ENCODE measurements around the gene FAM174C. TPM values are rescaled to one million over a fixed set of nuclear protein-coding genes. Genes with fewer than 3 reads are reported as not detected.

The FAM174C gene
- total and polyA plus RNA-seq, 2 donors from 2014 or later = 35.3 to 94.7 TPM

GRCh38 chr19:1258163-1258492 lies 17.2 kb upstream of the FAM174C start:
- Histone ChIP-seq H3K9ac (ENCODE audit: low read length in 3 of 3) (no peak overlapping the region), H3K4me3 (ENCODE audit: low read length in 3 of 3) (no peak overlapping the region), H3K36me3 (ENCODE audit: control insufficient read depth in 2 of 3, insufficient read depth in 3 of 3, low read length in 3 of 3) (peaks cover 5 to 30% (median 17%) of the 10 kb centered on the region in 3 donors), H3K9me3 (ENCODE audit: control insufficient read depth in 2 of 3, insufficient read depth in 1 of 3, low read length in 3 of 3) (no peaks in the 10 kb centered on the region), H3K27me3 (ENCODE audit: control insufficient read depth, insufficient read depth, low read length) (no peaks in the 10 kb centered on the region), H3K4me1 (ENCODE audit: control insufficient read depth in 2 of 3, insufficient read depth in 2 of 3, low read depth in 1 of 3, low read length in 3 of 3) (peaks cover 0 to 75% (median 40%) of the 10 kb centered on the region in 3 donors), H3K27ac (ENCODE audit: low read depth in 2 of 2, low read length in 2 of 2) (peak overlapping the region; percentile 49 to 77)
- intact Hi-C loops (cut with DNase I) = no loop called here
- no peak for TF ChIP-seq CTCF (IDR thresholded peaks at IDR 0.05; ENCODE audit: borderline replicate concordance, extremely low read depth, insufficient read depth)
- no peak for DNase-seq
- FAIRE-seq = no peak

DNA sequence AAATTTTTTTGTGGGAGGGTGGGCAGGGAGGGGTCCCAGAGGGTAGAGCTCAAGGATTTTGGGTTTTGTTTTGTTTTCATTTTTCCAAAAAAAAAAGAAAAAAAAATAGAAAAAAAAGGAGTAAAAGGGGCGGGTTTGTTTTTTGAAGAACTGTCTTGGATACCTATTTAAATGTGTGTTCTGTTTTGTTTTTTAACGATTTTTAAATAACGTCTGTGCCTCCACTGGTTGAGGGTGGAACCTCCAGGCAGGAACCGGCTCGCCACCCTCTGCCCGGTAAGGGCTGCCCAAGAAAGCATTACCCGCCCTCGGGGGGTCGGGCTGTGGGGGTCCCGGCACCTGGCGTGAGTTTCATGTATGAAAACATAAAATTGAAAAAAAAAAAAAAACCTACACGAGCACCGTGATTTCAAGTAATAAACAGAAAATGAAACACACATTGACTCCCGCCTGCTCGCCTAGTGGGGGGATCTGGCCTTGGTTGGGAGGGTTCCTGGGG lies 16.6 kb upstream of the FAM174C start:
- intact Hi-C loops (cut with DNase I) = no loop called here
- H3K9ac ChIP-seq (ENCODE audit: low read length in 3 of 3) = peak overlapping the region in 1 of 3 donors; percentile 81
- FAIRE-seq = no peak

DNA sequence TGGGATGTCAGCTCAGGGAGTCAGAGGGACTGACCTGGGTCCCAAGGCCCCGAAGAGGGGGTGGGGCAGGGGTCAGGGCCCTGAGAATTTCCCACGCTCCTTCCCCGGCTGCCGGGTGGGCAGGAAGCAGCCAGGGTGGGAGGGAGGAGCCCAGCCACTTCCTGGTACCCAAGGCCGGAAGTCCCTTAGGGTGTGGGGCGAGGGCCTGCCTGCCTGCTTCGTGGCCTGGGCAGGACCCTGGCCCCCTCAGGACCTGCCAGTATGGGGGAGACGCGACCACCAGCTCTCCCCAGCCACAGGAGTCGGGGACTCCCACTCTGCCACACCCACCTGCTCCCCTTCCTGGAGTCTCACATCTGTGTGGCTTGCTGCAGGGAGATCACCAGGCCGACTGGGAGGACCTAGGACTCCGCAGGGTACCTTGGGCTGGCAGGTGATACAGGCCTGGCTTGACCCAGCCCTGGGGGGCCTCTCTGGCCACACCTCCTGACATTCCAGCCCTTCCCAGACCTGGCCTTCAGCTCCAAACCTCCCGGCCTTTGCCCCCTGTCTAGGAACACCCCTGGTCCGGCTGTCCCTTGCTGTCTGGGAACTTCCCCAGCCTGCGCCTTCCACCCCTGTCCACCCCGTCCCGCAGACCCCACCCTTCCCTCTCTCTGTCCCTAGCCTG lies 16.0 kb upstream of the FAM174C start:
- FAIRE-seq = no peak
- peak overlapping the region in 1 of 3 donors; percentile 29 for H3K4me3 ChIP-seq (ENCODE audit: low read length in 3 of 3)

More for the DNA sequence above, 16.6 kb upstream of the FAM174C start:
- TF ChIP-seq CTCF (IDR thresholded peaks at IDR 0.05; ENCODE audit: borderline replicate concordance, extremely low read depth, insufficient read depth) = no peak
- Histone ChIP-seq H3K9me3 (ENCODE audit: control insufficient read depth in 2 of 3, insufficient read depth in 1 of 3, low read length in 3 of 3) (no peaks in the 10 kb centered on the region), H3K27me3 (ENCODE audit: control insufficient read depth, insufficient read depth, low read length) (no peaks in the 10 kb centered on the region), H3K4me1 (ENCODE audit: control insufficient read depth in 2 of 3, insufficient read depth in 2 of 3, low read depth in 1 of 3, low read length in 3 of 3) (peaks cover 0 to 73% (median 35%) of the 10 kb centered on the region in 3 donors), H3K4me3 (ENCODE audit: low read length in 3 of 3) (peak overlapping the region in 1 of 3 donors; percentile 29), H3K27ac (ENCODE audit: low read depth in 2 of 2, low read length in 2 of 2) (peak overlapping the region; percentile 93 to 98), H3K36me3 (ENCODE audit: control insufficient read depth in 2 of 3, insufficient read depth in 3 of 3, low read length in 3 of 3) (peaks cover 5 to 30% (median 17%) of the 10 kb centered on the region in 3 donors)
- DNase-seq = no peak

More for the DNA sequence above, 16.0 kb upstream of the FAM174C start:
- peak; percentile 58 to 95 (median 68) for DNase-seq
- Histone ChIP-seq H3K27ac (ENCODE audit: low read depth in 2 of 2, low read length in 2 of 2) (peak overlapping the region; percentile 93 to 98), H3K4me1 (ENCODE audit: control insufficient read depth in 2 of 3, insufficient read depth in 2 of 3, low read depth in 1 of 3, low read length in 3 of 3) (peaks cover 0 to 67% (median 34%) of the 10 kb centered on the region in 3 donors), H3K9ac (ENCODE audit: low read length in 3 of 3) (peak overlapping the region in 2 of 3 donors; percentile 26 to 81), H3K9me3 (ENCODE audit: control insufficient read depth in 2 of 3, insufficient read depth in 1 of 3, low read length in 3 of 3) (no peaks in the 10 kb centered on the region), H3K27me3 (ENCODE audit: control insufficient read depth, insufficient read depth, low read length) (no peaks in the 10 kb centered on the region), H3K36me3 (ENCODE audit: control insufficient read depth in 2 of 3, insufficient read depth in 3 of 3, low read length in 3 of 3) (peaks cover 5 to 26% (median 17%) of the 10 kb centered on the region in 3 donors)
- TF ChIP-seq CTCF (IDR thresholded peaks at IDR 0.05; ENCODE audit: borderline replicate concordance, extremely low read depth, insufficient read depth) = no peak
- intact Hi-C loops (cut with DNase I) = no loop called here

All from kidney (tissue), 14 donors.